ENCODE data around the gene AMPD2.
A peak's percentile ranks its signal among the peaks of the same experiment; 100 is the strongest.

Gene AMPD2

DNA sequence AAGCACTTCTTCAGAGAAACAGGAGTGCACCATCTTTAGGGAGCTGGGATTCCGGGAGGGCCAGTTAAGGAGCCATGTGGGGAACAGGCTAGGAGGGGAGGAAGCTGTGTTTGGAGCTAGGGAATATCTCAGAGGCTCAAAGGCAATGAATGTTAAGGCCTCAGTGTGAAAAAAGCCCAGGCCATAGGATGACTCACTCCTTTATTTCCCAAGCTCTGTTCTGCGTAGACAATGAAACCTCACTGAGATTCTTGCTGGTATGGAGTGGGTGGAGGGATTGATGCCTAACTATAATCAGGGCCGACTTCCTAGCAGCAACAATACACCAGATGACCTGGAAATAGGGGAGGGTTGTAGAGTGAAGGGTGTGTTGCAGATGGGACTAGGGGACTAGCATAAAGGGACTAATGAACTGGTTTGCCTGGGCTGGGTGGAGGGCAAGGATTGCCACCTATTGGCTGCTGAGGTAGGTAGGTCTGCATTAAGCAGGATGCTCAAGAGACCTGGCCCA, 2.3 kb upstream of the AMPD2 start:
- H3K9ac ChIP-seq (ENCODE audit: low read length) = no peak overlapping the region
- peaks cover 11% of the 10 kb centered on the region; the same call in 1 of the 2 replicates for H3K79me2 ChIP-seq (ENCODE audit: insufficient read depth, low read length)
- peaks cover 17% of the 10 kb centered on the region for H3F3A ChIP-seq (ENCODE audit: insufficient read depth)
- H3K36me3 ChIP-seq (ENCODE audit: low read length) = no peaks in the 10 kb centered on the region
- H4K20me1 ChIP-seq (ENCODE audit: low read depth, low read length) = no peaks in the 10 kb centered on the region
- no peaks in the 10 kb centered on the region for H3K9me3 ChIP-seq (ENCODE audit: insufficient read depth, low read length)
- TF ChIP-seq EZH2phosphoT487 (conservative IDR thresholded peaks at IDR 0.05; ENCODE audit: low read length) = no peak
- TF ChIP-seq, protein P1, sequence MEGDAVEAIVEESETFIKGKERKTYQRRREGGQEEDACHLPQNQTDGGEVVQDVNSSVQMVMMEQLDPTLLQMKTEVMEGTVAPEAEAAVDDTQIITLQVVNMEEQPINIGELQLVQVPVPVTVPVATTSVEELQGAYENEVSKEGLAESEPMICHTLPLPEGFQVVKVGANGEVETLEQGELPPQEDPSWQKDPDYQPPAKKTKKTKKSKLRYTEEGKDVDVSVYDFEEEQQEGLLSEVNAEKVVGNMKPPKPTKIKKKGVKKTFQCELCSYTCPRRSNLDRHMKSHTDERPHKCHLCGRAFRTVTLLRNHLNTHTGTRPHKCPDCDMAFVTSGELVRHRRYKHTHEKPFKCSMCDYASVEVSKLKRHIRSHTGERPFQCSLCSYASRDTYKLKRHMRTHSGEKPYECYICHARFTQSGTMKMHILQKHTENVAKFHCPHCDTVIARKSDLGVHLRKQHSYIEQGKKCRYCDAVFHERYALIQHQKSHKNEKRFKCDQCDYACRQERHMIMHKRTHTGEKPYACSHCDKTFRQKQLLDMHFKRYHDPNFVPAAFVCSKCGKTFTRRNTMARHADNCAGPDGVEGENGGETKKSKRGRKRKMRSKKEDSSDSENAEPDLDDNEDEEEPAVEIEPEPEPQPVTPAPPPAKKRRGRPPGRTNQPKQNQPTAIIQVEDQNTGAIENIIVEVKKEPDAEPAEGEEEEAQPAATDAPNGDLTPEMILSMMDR (IDR thresholded peaks at IDR 0.05; ENCODE audit: insufficient read depth, low read length, poor library complexity, severe bottlenecking) = no peak
- no peak overlapping the region for H3K4me3 ChIP-seq (ENCODE audit: insufficient read depth, low read length, poor library complexity, severe bottlenecking)
- no peaks in the 10 kb centered on the region for H3K27me3 ChIP-seq (ENCODE audit: low read length)
- H3K27ac ChIP-seq (ENCODE audit: low read depth, low read length) = no peak overlapping the region
- no peaks in the 10 kb centered on the region for H3K9me2 ChIP-seq (replicated peaks; ENCODE audit: insufficient read depth, low read length)
- H3K4me2 ChIP-seq (ENCODE audit: low read depth, low read length, poor library complexity, severe bottlenecking) = no peak overlapping the region
- no peak overlapping the region for H2AFZ ChIP-seq (ENCODE audit: low read depth, low read length, severe bottlenecking)

DNA sequence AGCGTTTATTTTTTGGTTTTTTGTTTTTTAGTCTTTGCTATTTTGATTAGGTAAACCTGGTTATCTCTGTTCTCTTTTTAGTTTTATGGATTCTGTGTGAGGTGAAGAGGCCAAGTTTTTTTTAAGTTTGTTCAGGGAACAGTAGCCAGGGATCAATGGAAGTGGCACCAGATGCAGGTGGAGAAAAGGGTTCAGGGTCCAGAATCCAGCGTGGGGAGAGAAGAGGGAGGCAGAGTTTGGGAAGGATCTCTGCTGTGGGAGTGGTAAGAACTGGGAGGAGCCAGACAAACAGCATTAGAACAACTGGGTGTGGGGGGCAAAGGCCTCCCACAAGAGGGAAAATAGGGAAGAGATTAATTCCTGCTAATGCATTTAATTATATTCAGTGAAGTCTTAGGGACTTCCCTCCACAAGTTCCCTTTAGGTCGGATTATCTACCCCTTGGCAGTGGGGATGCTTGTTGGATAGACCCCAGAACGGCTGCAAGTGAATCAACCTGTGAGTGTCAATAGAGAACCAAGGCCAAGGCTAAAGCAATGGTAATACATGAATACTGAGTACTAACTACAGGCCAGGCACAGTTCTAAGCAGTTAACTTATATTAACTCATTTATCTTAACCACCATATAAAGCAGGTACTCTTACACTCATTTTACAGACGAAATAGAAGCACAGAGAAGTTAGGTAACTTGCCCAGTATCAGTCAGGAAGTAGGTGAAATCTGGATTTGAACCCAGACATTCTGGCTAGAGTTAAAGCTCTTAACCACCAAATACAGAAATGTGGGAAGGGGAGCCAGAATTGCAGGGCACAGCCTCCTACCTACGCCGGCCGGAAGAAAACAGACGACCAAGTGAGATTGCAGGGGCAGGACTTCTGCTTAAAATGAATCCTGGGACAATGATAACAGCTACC, 719 bp upstream of the AMPD2 start:
- Histone ChIP-seq H3K27ac (ENCODE audit: low read depth, low read length) (peak overlapping the region; percentile 42), H2AFZ (ENCODE audit: low read depth, low read length, severe bottlenecking) (peak overlapping the region; percentile 89), H3K79me2 (ENCODE audit: insufficient read depth, low read length) (peaks cover 25% of the 10 kb centered on the region; the same call in 1 of the 2 replicates), H3K4me3 (ENCODE audit: insufficient read depth, low read length, poor library complexity, severe bottlenecking) (peak overlapping the region; percentile 79), H3K4me2 (ENCODE audit: low read depth, low read length, poor library complexity, severe bottlenecking) (peak overlapping the region; percentile 85), H3K9ac (ENCODE audit: low read length) (peak overlapping the region; percentile 77), H4K20me1 (ENCODE audit: low read depth, low read length) (no peaks in the 10 kb centered on the region), H3K36me3 (ENCODE audit: low read length) (no peaks in the 10 kb centered on the region), H3K9me2 (replicated peaks; ENCODE audit: insufficient read depth, low read length) (no peaks in the 10 kb centered on the region), H3F3A (ENCODE audit: insufficient read depth) (peaks cover 17% of the 10 kb centered on the region), H3K9me3 (ENCODE audit: insufficient read depth, low read length) (no peaks in the 10 kb centered on the region), H3K27me3 (ENCODE audit: low read length) (no peaks in the 10 kb centered on the region)
- no peak for TF ChIP-seq EZH2phosphoT487 (conservative IDR thresholded peaks at IDR 0.05; ENCODE audit: low read length)
- TF ChIP-seq, protein P1 (IDR thresholded peaks at IDR 0.05; ENCODE audit: insufficient read depth, low read length, poor library complexity, severe bottlenecking) = no peak

DNA sequence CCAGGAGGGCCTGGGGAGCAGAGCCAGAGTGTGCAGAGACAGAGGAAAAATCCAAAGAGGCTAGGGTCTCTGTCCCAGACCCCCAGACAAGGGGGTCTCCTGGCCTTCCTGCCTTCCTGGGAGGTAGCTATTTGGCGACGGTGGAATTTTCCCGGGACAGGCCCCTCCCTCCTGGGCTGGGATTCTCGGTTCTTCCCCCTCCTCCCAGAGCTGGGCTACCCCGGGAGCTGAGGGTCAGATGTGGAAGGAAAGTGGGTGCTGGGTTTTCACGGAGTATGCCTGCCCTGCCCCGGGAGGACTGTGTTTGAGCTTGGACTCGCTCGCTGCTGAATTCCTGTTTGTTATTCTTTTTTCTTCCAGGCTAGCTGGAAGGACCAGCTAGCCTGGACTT, 759 bp downstream of the AMPD2 start:
- peak overlapping the region; percentile 79 for H3K4me3 ChIP-seq (ENCODE audit: insufficient read depth, low read length, poor library complexity, severe bottlenecking)
- no peaks in the 10 kb centered on the region for H3K9me3 ChIP-seq (ENCODE audit: insufficient read depth, low read length)
- no peaks in the 10 kb centered on the region for H3K36me3 ChIP-seq (ENCODE audit: low read length)
- H3K9ac ChIP-seq (ENCODE audit: low read length) = peak overlapping the region; percentile 77
- peaks cover 17% of the 10 kb centered on the region for H3F3A ChIP-seq (ENCODE audit: insufficient read depth)
- no peaks in the 10 kb centered on the region for H4K20me1 ChIP-seq (ENCODE audit: low read depth, low read length)
- H2AFZ ChIP-seq (ENCODE audit: low read depth, low read length, severe bottlenecking) = peak overlapping the region; percentile 89
- H3K27me3 ChIP-seq (ENCODE audit: low read length) = no peaks in the 10 kb centered on the region
- H3K79me2 ChIP-seq (ENCODE audit: insufficient read depth, low read length) = peaks cover 25% of the 10 kb centered on the region; the same call in 1 of the 2 replicates
- H3K9me2 ChIP-seq (replicated peaks; ENCODE audit: insufficient read depth, low read length) = no peaks in the 10 kb centered on the region
- TF ChIP-seq, protein P1 (IDR thresholded peaks at IDR 0.05; ENCODE audit: insufficient read depth, low read length, poor library complexity, severe bottlenecking) = no peak
- TF ChIP-seq EZH2phosphoT487 (conservative IDR thresholded peaks at IDR 0.05; ENCODE audit: low read length) = no peak
- H3K27ac ChIP-seq (ENCODE audit: low read depth, low read length) = peak overlapping the region; percentile 5; the same call in 1 of the 2 replicates
- peak overlapping the region; percentile 85 for H3K4me2 ChIP-seq (ENCODE audit: low read depth, low read length, poor library complexity, severe bottlenecking)

Measured in SU-DHL-6 (cell line).